Omental fat pad (tissue), 4 donors: ENCODE data around the gene ABCC1. TPM values are rescaled to one million over a fixed set of nuclear protein-coding genes. Genes with fewer than 3 reads are reported as not detected.

ENCODE experiments used
- ATAC-seq: fragments of 150-250 bp; one replicate; pipeline ENCODE4 v1.9.1; 2016; ENCODE audit warnings: mild to moderate bottlenecking, moderate library complexity; ENCODE audit not compliant: low FRiP score
- DNase-seq: peaks from one replicate; pipeline ENCODE4 v3.0.0-alpha.2; 2019; ENCODE audit warnings: low spot score
- total RNA-seq, 4 donors: library from RNA; depleted of rRNA; stranded (reverse); fragments of >200 nt; gene quantifications; one replicate each; pipeline ENCODE4 v1.1.0, GENCODE V29; 2016
- TF ChIP-seq, protein P1 (sequence below), 3 donors: fragments of 450-650 bp; IDR thresholded peaks; one replicate each; pipeline ENCODE4 v1.5.1; 2016 to 2017; ENCODE audit warnings: antibody characterized with exemption in 3 of 3, mild to moderate bottlenecking in 3 of 3, moderate library complexity in 2 of 3

The ABCC1 gene
- total RNA-seq, 4 donors from 2014 or later: 21.8 to 53.2 (median 36.3) TPM

DNA sequence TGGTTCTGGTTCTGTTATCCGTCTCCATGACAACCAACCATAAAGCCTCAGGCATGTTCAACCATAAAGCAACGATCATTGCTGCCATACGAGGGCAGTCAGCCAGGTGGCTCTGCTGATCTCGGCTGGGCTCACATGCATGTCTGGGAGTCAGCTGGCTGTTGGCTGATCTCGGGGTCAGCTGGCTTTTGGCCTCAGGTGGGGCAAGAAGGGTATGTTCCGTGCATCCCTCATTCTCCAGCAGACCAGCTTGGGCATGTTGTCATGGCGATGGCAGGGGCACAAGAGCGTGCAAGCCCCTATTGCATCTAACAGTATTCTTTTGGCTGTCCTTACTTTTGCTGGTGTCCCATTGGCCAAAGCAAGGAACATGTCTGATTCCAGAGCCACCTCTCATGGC is 187.7 kb downstream of the ABCC1 start:
- ATAC-seq (no peak), DNase-seq (no peak)
- TF ChIP-seq, protein P1, sequence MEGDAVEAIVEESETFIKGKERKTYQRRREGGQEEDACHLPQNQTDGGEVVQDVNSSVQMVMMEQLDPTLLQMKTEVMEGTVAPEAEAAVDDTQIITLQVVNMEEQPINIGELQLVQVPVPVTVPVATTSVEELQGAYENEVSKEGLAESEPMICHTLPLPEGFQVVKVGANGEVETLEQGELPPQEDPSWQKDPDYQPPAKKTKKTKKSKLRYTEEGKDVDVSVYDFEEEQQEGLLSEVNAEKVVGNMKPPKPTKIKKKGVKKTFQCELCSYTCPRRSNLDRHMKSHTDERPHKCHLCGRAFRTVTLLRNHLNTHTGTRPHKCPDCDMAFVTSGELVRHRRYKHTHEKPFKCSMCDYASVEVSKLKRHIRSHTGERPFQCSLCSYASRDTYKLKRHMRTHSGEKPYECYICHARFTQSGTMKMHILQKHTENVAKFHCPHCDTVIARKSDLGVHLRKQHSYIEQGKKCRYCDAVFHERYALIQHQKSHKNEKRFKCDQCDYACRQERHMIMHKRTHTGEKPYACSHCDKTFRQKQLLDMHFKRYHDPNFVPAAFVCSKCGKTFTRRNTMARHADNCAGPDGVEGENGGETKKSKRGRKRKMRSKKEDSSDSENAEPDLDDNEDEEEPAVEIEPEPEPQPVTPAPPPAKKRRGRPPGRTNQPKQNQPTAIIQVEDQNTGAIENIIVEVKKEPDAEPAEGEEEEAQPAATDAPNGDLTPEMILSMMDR (IDR thresholded peaks at IDR 0.05): no peak

DNA sequence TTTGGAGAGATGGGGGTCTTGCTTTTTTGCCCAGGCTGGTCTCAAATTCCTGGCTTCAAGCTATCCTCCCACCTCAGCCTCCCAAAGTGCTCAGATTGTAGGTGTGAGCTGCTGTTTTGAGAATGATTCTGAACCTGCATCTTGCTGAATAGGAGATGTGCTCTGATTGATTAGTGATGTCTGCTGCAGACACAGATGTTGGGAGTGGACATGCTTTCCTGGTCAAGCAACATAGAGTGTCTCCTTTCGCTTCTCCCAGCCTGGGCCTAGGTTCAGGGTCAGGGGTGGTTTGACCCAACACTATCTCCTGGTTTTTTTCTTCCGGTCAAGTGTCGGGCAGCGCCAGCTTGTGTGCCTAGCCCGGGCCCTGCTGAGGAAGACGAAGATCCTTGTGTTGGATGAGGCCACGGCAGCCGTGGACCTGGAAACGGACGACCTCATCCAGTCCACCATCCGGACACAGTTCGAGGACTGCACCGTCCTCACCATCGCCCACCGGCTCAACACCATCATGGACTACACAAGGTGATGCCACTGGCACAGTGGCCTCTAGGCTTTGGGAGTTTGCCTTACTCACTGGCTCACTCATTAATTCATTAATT is 188.7 kb downstream of the ABCC1 start:
- ATAC-seq: no peak
- DNase-seq: no peak
- TF ChIP-seq, protein P1 (IDR thresholded peaks at IDR 0.05): no peak

DNA sequence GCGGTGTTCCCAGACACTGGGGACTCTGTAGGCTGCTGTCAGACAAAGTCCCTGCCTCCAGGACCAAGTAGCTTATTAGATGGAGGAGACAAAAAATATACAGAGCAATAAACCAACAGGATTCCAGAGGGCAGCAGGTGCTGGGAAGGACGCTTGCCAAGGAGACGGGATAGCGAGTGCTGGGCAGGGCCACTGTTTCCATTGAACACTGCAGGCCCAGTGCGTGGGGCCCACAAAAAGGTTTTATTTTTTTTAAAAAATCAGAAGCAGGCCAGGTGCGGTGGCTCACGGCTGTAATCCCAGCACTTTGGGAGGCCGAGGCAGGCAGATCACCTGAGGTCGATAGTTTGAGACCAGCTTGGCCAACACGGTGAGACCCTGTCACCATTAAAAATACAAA is 189.6 kb downstream of the ABCC1 start:
- ATAC-seq: no peak
- DNase-seq: no peak
- TF ChIP-seq, protein P1 (IDR thresholded peaks at IDR 0.05): no peak

DNA sequence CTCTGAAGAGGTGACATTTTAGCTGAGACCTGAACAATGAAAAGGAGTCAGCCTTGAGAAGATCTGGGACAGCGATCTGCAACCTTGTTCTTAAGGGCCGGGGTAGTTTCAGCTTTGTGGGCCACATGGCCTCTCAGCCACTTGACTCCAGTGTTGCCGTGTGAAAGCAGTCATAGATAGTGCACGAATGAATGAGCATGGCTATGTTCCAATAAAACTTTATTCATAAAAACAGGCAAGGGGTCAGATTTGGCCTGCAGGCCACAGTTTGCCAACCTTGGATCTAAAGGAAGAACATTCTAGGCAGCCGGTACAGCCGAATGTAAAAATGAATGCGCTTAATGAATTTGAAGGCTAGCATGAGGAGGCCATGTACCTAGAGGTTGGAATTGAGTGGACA is 190.4 kb downstream of the ABCC1 start:
- DNase-seq (no peak), ATAC-seq (no peak)
- TF ChIP-seq, protein P1 (IDR thresholded peaks at IDR 0.05): no peak

DNA sequence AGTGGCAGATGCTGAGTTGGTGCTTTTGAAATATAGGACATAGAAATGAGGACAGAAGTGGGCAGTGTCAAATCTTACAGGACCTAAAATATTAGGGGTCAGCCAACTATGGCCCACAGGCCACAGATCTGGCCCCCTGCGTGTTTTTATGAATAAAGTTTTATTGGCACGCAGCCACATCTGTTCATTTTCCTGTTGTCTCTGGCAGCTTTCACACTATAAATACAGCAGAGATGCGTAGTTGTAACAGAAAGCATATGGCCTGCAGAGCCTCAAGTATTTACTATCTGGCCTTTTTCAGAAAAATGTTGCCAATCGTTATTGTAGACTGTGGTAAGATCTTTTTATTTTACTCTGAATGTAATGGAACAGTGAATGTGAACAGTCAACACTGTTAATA is 191.1 kb downstream of the ABCC1 start:
- DNase-seq (no peak), ATAC-seq (no peak)
- TF ChIP-seq, protein P1 (IDR thresholded peaks at IDR 0.05): no peak

DNA sequence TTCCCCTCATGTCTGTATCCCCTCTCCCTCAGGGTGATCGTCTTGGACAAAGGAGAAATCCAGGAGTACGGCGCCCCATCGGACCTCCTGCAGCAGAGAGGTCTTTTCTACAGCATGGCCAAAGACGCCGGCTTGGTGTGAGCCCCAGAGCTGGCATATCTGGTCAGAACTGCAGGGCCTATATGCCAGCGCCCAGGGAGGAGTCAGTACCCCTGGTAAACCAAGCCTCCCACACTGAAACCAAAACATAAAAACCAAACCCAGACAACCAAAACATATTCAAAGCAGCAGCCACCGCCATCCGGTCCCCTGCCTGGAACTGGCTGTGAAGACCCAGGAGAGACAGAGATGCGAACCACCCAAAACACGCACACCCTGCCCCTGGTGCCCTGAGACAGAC is 191.7 kb downstream of the ABCC1 start:
- DNase-seq (no peak), ATAC-seq (no peak)
- TF ChIP-seq, protein P1 (IDR thresholded peaks at IDR 0.05): no peak

DNA sequence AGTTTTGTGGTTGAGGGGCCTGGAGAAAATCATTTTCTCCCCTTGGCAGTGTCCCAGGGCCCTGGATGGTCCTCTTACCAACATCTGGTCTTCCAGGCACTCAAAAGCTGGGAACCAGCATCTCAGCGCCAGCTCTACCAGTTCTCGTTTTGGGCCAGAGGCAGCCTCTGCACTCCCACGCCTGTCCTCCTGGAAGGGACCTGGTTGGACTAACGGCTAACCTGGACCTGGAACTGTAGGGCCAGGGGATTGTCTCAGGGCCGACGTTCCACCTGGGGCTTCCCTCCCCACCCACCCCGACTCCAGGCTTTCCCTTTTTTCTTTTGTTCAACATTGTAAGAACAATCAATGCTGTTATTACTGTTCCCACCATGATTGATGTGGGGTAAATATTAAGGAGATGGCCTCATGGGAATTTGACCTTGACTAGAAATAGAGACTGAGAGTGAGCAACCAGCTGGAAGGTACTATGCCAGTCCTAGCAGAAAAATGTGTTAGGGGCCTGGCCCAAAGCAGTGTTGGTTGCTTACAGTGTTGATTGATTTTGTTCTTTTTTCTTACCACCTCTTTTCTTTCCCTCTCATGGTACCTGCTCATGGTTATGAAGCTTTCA is 192.5 kb downstream of the ABCC1 start:
- DNase-seq (no peak), ATAC-seq (no peak)
- TF ChIP-seq, protein P1 (IDR thresholded peaks at IDR 0.05): no peak
